GM12874 (cell line): ENCODE data around the gene C6orf62.

Source experiments
- CTCF ChIP-seq: IDR thresholded peaks from 2 replicates; pipeline ENCODE4 v1.5.1; 2011; ENCODE audit warnings: low read depth, mild to moderate bottlenecking, control low read depth, low read length, moderate library complexity; ENCODE audit not compliant: insufficient read depth

C6orf62 gene

GRCh38 chr6:24721461-24722215, 2.7 kb upstream of the C6orf62 start:
- TF ChIP-seq CTCF: no peak

GRCh38 chr6:24720604-24721460, 1.9 kb upstream of the C6orf62 start:
- TF ChIP-seq CTCF: no peak

GRCh38 chr6:24720131-24720603, 1.2 kb upstream of the C6orf62 start:
- no peak for TF ChIP-seq CTCF

GRCh38 chr6:24718449-24719124, 367 bp downstream of the C6orf62 start:
- no peak for TF ChIP-seq CTCF

- no peak for TF ChIP-seq CTCF
Observed at GRCh38 chr6:24710519-24711303, 8.2 kb downstream of the C6orf62 start.

GRCh38 chr6:24709014-24709711, 9.8 kb downstream of the C6orf62 start:
- no peak for TF ChIP-seq CTCF
